Measurements from ENCODE around the gene SRSF2. TPM values are rescaled to one million over a fixed set of nuclear protein-coding genes. Genes with fewer than 3 reads are reported as not detected.
"Not testable (repeated sequence)": the region's sequence is repeated elsewhere in the genome, so short reads cannot be mapped to it uniquely, and the experiment has no call there.

The SRSF2 gene
- total and polyA plus RNA-seq, 9 donors: 126 to 245 (median 166) TPM

- Histone ChIP-seq H3K9me3 (no peaks in the 10 kb centered on the region), H3K4me3 (no peak overlapping the region), H3K36me3 (no peaks in the 10 kb centered on the region), H3K4me1 (ENCODE audit: insufficient read depth) (no peaks in the 10 kb centered on the region), H3K27me3 (no peaks in the 10 kb centered on the region), H3K27ac (no peak overlapping the region)
- intact Hi-C loops (cut with DNase I): loop anchor here in 1 of 4 donors (10.0 kb wide), 1 partner anchor 1664 kb away; no protein-coding TSS in a partner anchor
- DNase-seq: no peak
- WGBS, 3 donors: 63 to 72% (median 70%) methylated on average over 5 of the region's 5 CpGs
- TF ChIP-seq POLR2A (IDR thresholded peaks at IDR 0.05) (no peak), EP300 (IDR thresholded peaks at IDR 0.05) (no peak)
- TF ChIP-seq, protein P1, sequence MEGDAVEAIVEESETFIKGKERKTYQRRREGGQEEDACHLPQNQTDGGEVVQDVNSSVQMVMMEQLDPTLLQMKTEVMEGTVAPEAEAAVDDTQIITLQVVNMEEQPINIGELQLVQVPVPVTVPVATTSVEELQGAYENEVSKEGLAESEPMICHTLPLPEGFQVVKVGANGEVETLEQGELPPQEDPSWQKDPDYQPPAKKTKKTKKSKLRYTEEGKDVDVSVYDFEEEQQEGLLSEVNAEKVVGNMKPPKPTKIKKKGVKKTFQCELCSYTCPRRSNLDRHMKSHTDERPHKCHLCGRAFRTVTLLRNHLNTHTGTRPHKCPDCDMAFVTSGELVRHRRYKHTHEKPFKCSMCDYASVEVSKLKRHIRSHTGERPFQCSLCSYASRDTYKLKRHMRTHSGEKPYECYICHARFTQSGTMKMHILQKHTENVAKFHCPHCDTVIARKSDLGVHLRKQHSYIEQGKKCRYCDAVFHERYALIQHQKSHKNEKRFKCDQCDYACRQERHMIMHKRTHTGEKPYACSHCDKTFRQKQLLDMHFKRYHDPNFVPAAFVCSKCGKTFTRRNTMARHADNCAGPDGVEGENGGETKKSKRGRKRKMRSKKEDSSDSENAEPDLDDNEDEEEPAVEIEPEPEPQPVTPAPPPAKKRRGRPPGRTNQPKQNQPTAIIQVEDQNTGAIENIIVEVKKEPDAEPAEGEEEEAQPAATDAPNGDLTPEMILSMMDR (IDR thresholded peaks at IDR 0.05): no peak
Observed at GRCh38 chr17:76740329-76741118, 3.4 kb upstream of the SRSF2 start.

GRCh38 chr17:76739568-76740115 lies 2.5 kb upstream of the SRSF2 start:
- peak in 1 of 5 donors; percentile 26 for DNase-seq
- H3K4me1 ChIP-seq (ENCODE audit: insufficient read depth); H3K4me3 ChIP-seq; H3K36me3 ChIP-seq; H3K27ac ChIP-seq; H3K9me3 ChIP-seq; H3K27me3 ChIP-seq: not testable (repeated sequence)
- WGBS, 3 donors: 86 to 91% (median 88%) methylated on average over 17 of the region's 17 CpGs
- intact Hi-C loops (cut with DNase I): loop anchor here in 1 of 4 donors (10.0 kb wide), 1 partner anchor 1665 kb away; no protein-coding TSS in a partner anchor

DNA sequence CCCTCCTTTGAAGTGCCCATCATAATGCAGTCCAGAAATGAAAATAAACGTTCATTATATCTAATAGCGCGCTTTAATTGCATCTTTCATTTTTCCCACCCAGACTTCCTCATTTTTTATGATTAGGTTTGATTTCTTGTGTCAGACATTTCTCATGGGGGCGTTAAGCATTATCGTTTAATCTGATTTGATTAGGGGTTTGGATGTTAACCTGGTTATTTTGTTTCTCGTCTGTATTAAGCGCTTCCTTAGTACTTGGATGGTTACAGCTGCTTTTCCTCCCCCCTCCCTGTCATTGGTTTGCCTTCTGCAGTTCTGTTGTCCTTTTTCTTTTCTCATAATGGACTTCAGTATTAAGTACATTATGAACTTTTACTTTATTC lies 1.3 kb upstream of the SRSF2 start:
- WGBS, 3 donors: 1 to 2% (median 2%) methylated on average over 7 of the region's 7 CpGs
- intact Hi-C loops (cut with DNase I): no loop called here
- Histone ChIP-seq H3K4me1 (ENCODE audit: insufficient read depth) (no peaks in the 10 kb centered on the region), H3K27me3 (no peaks in the 10 kb centered on the region), H3K4me3 (peak overlapping the region; percentile 87), H3K9me3 (no peaks in the 10 kb centered on the region), H3K36me3 (no peaks in the 10 kb centered on the region), H3K27ac (peak overlapping the region in 1 of 2 donors; percentile 99)
- DNase-seq: no peak
- TF ChIP-seq EP300 (IDR thresholded peaks at IDR 0.05) (no peak), POLR2A (IDR thresholded peaks at IDR 0.05) (no peak)
- TF ChIP-seq, protein P1 (IDR thresholded peaks at IDR 0.05): no peak

DNA sequence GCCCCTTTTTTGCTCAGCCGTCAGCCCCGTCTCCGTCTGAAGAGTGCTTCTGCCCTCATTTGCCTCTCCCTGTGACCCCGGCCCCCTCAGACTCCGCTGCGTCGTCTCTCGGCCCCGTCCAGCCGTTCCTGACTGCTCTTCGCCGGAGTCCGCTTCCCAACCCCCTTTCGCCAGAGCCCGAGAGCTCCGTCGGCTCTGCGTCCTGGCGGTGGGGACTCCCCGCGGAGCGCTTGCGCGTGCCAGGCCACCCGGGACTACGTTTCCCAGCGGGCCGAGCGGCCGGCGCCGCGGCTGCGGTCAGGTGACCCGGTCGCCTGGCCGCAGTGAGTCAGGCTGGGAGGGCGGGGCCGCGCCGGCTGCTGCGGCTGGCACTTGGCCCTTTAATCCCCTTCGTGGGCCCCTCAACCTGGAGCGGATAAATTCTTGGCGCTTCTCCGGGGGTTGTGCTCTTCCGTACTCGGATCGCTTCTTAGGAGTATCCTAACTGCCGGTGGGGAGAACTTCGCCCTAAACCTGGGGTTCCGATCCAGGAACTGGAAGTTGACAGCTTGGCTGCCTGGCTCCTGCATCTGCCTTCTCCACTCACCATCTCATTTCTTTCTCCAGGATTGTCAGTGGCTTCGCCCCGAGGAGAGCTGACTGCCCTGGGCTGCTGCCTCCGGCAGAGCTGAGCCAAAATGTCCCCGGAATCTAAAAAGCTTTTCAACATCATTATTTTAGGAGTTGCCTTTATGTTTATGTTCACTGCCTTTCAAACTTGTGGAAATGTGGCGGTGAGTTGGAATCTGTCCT lies 741 bp upstream of the SRSF2 start, which contains the start of gene MFSD11:
Gene MFSD11 (plus strand): TSS at position 444 of the 792 bp plus-strand sequence. CDS start 234 bp downstream, at position 678.
- intact Hi-C loops (cut with DNase I): no loop called here
- no peaks in the 10 kb centered on the region for H3K4me1 ChIP-seq (ENCODE audit: insufficient read depth)
- TF ChIP-seq POLR2A (IDR thresholded peaks at IDR 0.05): peak; percentile 48
- no peak for TF ChIP-seq EP300 (IDR thresholded peaks at IDR 0.05)
- TF ChIP-seq, protein P1 (IDR thresholded peaks at IDR 0.05): peak in 2 of 3 donors; percentile 25 to 42
- no peaks in the 10 kb centered on the region for H3K36me3 ChIP-seq
- H3K27ac ChIP-seq: peak within 1 kb of the TSS; percentile 97 to 99
- H3K27me3 ChIP-seq: no peaks in the 10 kb centered on the region
- peak within 1 kb of the TSS; percentile 87 for H3K4me3 ChIP-seq
- no peaks in the 10 kb centered on the region for H3K9me3 ChIP-seq
- 0% methylated on average over 56 to 57 of the region's 57 CpGs for WGBS, 3 donors
- DNase-seq: peak; percentile 93 to 96 (median 93)
